Renal cortical epithelial cell (primary cell): Measurements from ENCODE around the gene CPSF3. TPM values are rescaled to one million over a fixed set of nuclear protein-coding genes. Genes with fewer than 3 reads are reported as not detected.
A peak's percentile ranks its signal among the peaks of the same experiment; 100 is the strongest.
"Not testable (repeated sequence)": the region's sequence is repeated elsewhere in the genome, so short reads cannot be mapped to it uniquely, and the experiment has no call there.

ENCODE experiments used
- DNase-seq: peaks from one replicate; pipeline ENCODE4 v3.0.0-alpha.2; 2011; ENCODE audit warnings: low read depth
- total RNA-seq: library from RNA; depleted of rRNA; stranded (reverse); fragments of >200 nt; gene quantifications from 2 replicates; pipeline ENCODE4 v1.2.3, GENCODE V29; 2014

CPSF3 gene
- total RNA-seq, 1 donor from 2014 or later = 103 TPM

- DNase-seq = no peak
Observed at GRCh38 chr2:9466147-9466683, 42.8 kb downstream of the CPSF3 start.

- peak; percentile 68 for DNase-seq
Observed at GRCh38 chr2:9467687-9468086, 44.2 kb downstream of the CPSF3 start.

GRCh38 chr2:9471206-9471605, 47.8 kb downstream of the CPSF3 start:
- DNase-seq = no peak

GRCh38 chr2:9472511-9472910, 49.1 kb downstream of the CPSF3 start:
- no peak for DNase-seq

- no peak for DNase-seq
Observed at GRCh38 chr2:9473308-9473984, 50.0 kb downstream of the CPSF3 start.

GRCh38 chr2:9473985-9474360, 50.5 kb downstream of the CPSF3 start:
- no peak for DNase-seq

GRCh38 chr2:9474361-9475057, 51.1 kb downstream of the CPSF3 start, which contains the start of gene IAH1:
Gene IAH1, plus strand, starts transcription at chr2:9474551. Its CDS starts 16 bp downstream, at chr2:9474567.
- no peak for DNase-seq

GRCh38 chr2:9477914-9478313, 54.5 kb downstream of the CPSF3 start:
- DNase-seq = no peak

GRCh38 chr2:9478526-9478925, 55.1 kb downstream of the CPSF3 start:
- DNase-seq = no peak

GRCh38 chr2:9480157-9480556, 56.7 kb downstream of the CPSF3 start:
- no peak for DNase-seq

GRCh38 chr2:9483107-9483506, 59.7 kb downstream of the CPSF3 start:
- DNase-seq = peak; percentile 29

- no peak for DNase-seq
Observed at GRCh38 chr2:9484533-9484932, 61.1 kb downstream of the CPSF3 start.

GRCh38 chr2:9488583-9489547, 65.4 kb downstream of the CPSF3 start:
- no peak for DNase-seq

GRCh38 chr2:9490789-9491188, 67.3 kb downstream of the CPSF3 start:
- no peak for DNase-seq

- no peak for DNase-seq
Observed at GRCh38 chr2:9492927-9493326, 69.5 kb downstream of the CPSF3 start.

GRCh38 chr2:9493478-9493877, 70.0 kb downstream of the CPSF3 start:
- no peak for DNase-seq

- DNase-seq = no peak
Observed at GRCh38 chr2:9494081-9494480, 70.6 kb downstream of the CPSF3 start.

- DNase-seq = peak; percentile 25
Observed at GRCh38 chr2:9497017-9497416, 73.6 kb downstream of the CPSF3 start.

- peak; percentile 16 for DNase-seq
Observed at GRCh38 chr2:9498210-9498609, 74.8 kb downstream of the CPSF3 start.

GRCh38 chr2:9508931-9509330, 85.5 kb downstream of the CPSF3 start:
- no peak for DNase-seq

GRCh38 chr2:9513946-9514345, 90.5 kb downstream of the CPSF3 start:
- DNase-seq = not testable (repeated sequence)
